DMS 273 (cell line): ENCODE measurements around the gene VAV2.

Experiments
- DNase-seq: peaks from one replicate; lab custom pipeline; 2025; ENCODE audit not compliant: unreplicated experiment; lab: John Stamatoyannopoulos, UW

The VAV2 gene

GRCh38 chr9:133877967-133878366 is 114.2 kb downstream of the VAV2 start:
- no peak for DNase-seq

GRCh38 chr9:133877327-133877726 is 114.8 kb downstream of the VAV2 start:
- DNase-seq: no peak

- DNase-seq: no peak
Measured at GRCh38 chr9:133876836-133877235, 115.3 kb downstream of the VAV2 start.

- DNase-seq: peak; percentile 34
Measured at GRCh38 chr9:133876144-133876543, 116.0 kb downstream of the VAV2 start.

- no peak for DNase-seq
Measured at GRCh38 chr9:133875131-133875530, 117.0 kb downstream of the VAV2 start.

- no peak for DNase-seq
Measured at GRCh38 chr9:133874659-133875058, 117.5 kb downstream of the VAV2 start.

- DNase-seq: peak; percentile 78
Measured at GRCh38 chr9:133874060-133874657, 118.0 kb downstream of the VAV2 start.

GRCh38 chr9:133873461-133873891 is 118.6 kb downstream of the VAV2 start:
- DNase-seq: peak; percentile 67

- DNase-seq: no peak
Measured at GRCh38 chr9:133873009-133873408, 119.1 kb downstream of the VAV2 start.

- DNase-seq: no peak
Measured at GRCh38 chr9:133870598-133871595, 121.2 kb downstream of the VAV2 start.

GRCh38 chr9:133869674-133870405 is 122.3 kb downstream of the VAV2 start:
- DNase-seq: peak; percentile 55

- DNase-seq: no peak
Measured at GRCh38 chr9:133868203-133868602, 123.9 kb downstream of the VAV2 start.

GRCh38 chr9:133866946-133867345 is 125.2 kb downstream of the VAV2 start:
- DNase-seq: no peak

- DNase-seq: no peak
Measured at GRCh38 chr9:133864011-133864410, 128.1 kb downstream of the VAV2 start.

- DNase-seq: no peak
Measured at GRCh38 chr9:133863257-133863592, 128.9 kb downstream of the VAV2 start.

GRCh38 chr9:133862585-133863256 is 129.4 kb downstream of the VAV2 start:
- no peak for DNase-seq

GRCh38 chr9:133861692-133862091 is 130.4 kb downstream of the VAV2 start:
- DNase-seq: no peak

GRCh38 chr9:133861086-133861485 is 131.0 kb downstream of the VAV2 start:
- DNase-seq: no peak

- DNase-seq: no peak
Measured at GRCh38 chr9:133858771-133859170, 133.4 kb downstream of the VAV2 start.

GRCh38 chr9:133857639-133858038 is 134.5 kb downstream of the VAV2 start:
- no peak for DNase-seq

- no peak for DNase-seq
Measured at GRCh38 chr9:133856798-133857197, 135.3 kb downstream of the VAV2 start.
